ENCODE data around the gene NCCRP1. TPM values are rescaled to one million over a fixed set of nuclear protein-coding genes. Genes with fewer than 3 reads are reported as not detected.

Gene NCCRP1
- total RNA-seq, 4 donors from 2014 or later = 208 to 737 (median 262) TPM

DNA sequence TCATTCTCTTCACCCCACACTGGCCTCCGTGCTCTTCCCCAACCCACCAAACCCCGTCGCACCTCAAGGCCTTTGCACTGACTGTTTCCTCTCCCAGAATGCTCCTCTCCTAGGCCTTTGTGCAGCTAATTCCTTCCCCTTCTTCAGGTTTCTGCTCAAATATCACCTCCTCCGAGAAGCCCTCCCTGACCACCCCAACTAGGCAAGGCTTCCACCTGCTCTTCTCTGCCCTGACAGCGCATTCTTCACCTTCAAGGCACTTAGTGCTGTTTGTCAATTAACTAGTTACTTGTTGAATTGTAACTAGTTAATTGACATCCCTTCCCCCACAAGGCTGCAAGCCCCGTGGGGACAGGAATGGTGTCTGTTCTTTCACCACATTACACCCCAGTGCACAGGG lies 7.8 kb upstream of the NCCRP1 start:
- peaks cover 0 to 21% (median 0%) of the 10 kb centered on the region in 4 donors for H3K27me3 ChIP-seq
- H3K36me3 ChIP-seq = no peaks in the 10 kb centered on the region
- H3K27ac ChIP-seq = no peak overlapping the region
- H3K9me3 ChIP-seq = no peaks in the 10 kb centered on the region
- no peak overlapping the region for H3K4me3 ChIP-seq
- no peak for DNase-seq
- intact Hi-C loops (cut with DNase I) = loop anchor here (5.0 kb wide), 1 partner anchor 67 kb away; no protein-coding TSS in a partner anchor
- WGBS, 2 donors = 56 to 74% methylated on average over 6 of the region's 6 CpGs
- peaks cover 0 to 22% (median 0%) of the 10 kb centered on the region in 3 donors for H3K4me1 ChIP-seq
- TF ChIP-seq, protein P1, sequence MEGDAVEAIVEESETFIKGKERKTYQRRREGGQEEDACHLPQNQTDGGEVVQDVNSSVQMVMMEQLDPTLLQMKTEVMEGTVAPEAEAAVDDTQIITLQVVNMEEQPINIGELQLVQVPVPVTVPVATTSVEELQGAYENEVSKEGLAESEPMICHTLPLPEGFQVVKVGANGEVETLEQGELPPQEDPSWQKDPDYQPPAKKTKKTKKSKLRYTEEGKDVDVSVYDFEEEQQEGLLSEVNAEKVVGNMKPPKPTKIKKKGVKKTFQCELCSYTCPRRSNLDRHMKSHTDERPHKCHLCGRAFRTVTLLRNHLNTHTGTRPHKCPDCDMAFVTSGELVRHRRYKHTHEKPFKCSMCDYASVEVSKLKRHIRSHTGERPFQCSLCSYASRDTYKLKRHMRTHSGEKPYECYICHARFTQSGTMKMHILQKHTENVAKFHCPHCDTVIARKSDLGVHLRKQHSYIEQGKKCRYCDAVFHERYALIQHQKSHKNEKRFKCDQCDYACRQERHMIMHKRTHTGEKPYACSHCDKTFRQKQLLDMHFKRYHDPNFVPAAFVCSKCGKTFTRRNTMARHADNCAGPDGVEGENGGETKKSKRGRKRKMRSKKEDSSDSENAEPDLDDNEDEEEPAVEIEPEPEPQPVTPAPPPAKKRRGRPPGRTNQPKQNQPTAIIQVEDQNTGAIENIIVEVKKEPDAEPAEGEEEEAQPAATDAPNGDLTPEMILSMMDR (IDR thresholded peaks at IDR 0.05) = no peak
- no peak for TF ChIP-seq POLR2A (IDR thresholded peaks at IDR 0.05)

DNA sequence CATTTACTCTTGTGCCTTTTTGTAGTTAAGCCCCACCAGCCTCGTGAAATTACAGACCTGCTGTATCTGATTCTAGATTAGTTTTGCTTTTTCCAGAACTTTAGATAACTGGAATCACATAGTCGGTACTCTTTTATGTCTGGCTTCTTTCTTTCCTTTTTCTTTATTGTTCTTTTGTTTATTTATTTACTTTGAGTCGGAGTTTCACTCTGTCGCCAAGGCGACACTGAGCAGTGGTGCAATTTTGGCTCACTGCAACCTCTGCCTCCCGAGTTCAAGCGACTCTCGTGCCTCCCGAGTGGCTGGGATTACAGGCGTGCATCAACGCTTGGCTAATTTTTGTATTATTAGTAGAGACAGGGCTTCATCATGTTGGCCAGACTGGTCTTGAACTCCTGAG lies 6.0 kb upstream of the NCCRP1 start:
- WGBS, 2 donors = 42 to 55% methylated on average over 8 to 11 of the region's 11 CpGs
- no peak for DNase-seq
- peaks cover 0 to 38% (median 0%) of the 10 kb centered on the region in 4 donors for H3K27me3 ChIP-seq
- H3K4me1 ChIP-seq = peaks cover 0 to 32% (median 0%) of the 10 kb centered on the region in 3 donors
- no peaks in the 10 kb centered on the region for H3K36me3 ChIP-seq
- H3K4me3 ChIP-seq = no peak overlapping the region
- no peaks in the 10 kb centered on the region for H3K9me3 ChIP-seq
- no peak overlapping the region for H3K27ac ChIP-seq
- TF ChIP-seq, protein P1 (IDR thresholded peaks at IDR 0.05) = no peak
- TF ChIP-seq POLR2A (IDR thresholded peaks at IDR 0.05) = no peak
- intact Hi-C loops (cut with DNase I) = no loop called here

DNA sequence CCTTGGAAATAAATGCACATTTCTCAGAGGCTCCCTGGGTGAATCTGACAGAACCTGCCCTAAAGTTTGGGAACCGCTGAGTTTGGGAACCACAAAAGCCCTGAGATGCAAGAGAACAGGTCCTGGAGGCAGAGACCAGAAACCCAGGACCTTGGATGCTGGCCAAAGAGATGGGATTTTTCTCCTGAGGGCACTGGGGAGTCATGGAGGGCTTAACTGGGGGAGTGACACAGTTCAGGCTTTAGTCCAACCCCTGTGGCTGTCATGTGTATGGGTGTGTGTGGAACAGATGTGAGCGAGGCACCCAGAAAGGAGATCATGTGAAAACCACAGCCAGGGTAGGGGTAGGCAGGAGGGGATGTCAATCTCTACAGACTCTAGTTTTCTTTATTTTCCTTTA lies 3.9 kb upstream of the NCCRP1 start:
- TF ChIP-seq POLR2A (IDR thresholded peaks at IDR 0.05) = no peak
- TF ChIP-seq, protein P1 (IDR thresholded peaks at IDR 0.05) = no peak
- intact Hi-C loops (cut with DNase I) = no loop called here
- WGBS, 2 donors = 56 to 60% methylated on average over 2 of the region's 2 CpGs

DNA sequence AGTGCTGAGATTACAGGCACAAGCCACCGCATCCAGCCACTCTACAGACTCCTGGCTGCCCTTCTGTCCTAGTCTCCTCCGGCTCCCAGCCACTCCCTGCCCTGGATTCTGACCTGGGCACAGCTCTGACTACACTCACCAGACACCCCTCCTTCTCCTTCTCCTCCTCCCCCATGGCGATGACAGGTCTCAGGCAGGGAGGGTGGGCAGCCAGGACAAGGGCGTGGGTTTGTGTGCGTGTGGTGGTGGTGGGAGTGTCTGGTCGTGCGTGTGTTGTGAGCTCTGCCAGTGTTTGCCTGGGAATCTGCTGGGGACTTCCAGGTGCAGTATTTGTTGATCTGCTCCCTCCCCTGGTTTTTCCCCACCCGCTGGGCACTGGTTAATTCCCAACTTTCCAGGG lies 3.0 kb upstream of the NCCRP1 start:
- intact Hi-C loops (cut with DNase I) = no loop called here
- no peak overlapping the region for H3K4me3 ChIP-seq

More for the DNA sequence above, 3.9 kb upstream of the NCCRP1 start:
- Histone ChIP-seq H3K4me3 (no peak overlapping the region), H3K27me3 (peaks cover 0 to 52% (median 7%) of the 10 kb centered on the region in 4 donors), H3K4me1 (peaks cover 5 to 45% (median 13%) of the 10 kb centered on the region in 3 donors), H3K27ac (peak overlapping the region in 2 of 4 donors; percentile 8 to 50), H3K9me3 (no peaks in the 10 kb centered on the region), H3K36me3 (no peaks in the 10 kb centered on the region)
- DNase-seq = no peak

DNA sequence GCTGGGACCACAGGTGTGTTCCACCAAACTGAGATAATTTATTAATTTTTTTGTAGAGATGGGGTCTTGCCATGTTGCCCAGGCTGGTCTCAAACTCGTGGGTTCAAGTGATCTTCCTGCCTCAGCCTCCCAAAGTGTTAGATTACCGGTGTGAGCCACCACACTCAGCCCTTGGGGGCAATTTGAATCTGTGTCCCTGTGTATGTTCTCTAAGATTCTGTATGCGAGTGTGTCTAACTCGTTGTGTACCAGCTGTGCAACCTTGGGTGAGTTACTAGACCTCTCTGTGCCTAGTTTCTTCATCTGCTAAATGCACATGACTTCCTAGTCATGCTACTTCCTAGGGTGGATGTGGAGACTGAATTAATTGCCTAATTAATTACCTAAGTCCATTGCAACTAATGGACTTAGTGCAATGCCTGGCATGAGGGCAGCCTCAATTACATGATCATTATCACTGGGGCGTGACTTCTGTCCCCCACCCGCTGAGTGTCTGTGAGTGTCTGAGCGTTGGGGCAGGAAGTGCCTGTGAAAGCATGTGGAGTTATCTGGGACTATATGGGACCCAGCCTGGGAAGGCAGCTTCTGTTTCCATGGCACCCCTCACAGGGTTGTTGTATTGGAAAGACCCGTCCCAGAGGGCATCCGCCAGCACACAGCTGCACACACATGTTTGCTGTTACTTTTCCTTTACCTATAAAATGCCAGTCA lies 1.8 kb upstream of the NCCRP1 start:
- no peak for DNase-seq
- WGBS, 2 donors = 41 to 46% methylated on average over 7 to 9 of the region's 9 CpGs
- intact Hi-C loops (cut with DNase I) = no loop called here
- H3K36me3 ChIP-seq = peaks cover 0 to 2% (median 0%) of the 10 kb centered on the region in 3 donors
- H3K27ac ChIP-seq = peak overlapping the region; percentile 34 to 80 (median 75)
- peaks cover 0 to 58% (median 7%) of the 10 kb centered on the region in 4 donors for H3K27me3 ChIP-seq
- no peaks in the 10 kb centered on the region for H3K9me3 ChIP-seq
- no peak for TF ChIP-seq POLR2A (IDR thresholded peaks at IDR 0.05)
- TF ChIP-seq, protein P1 (IDR thresholded peaks at IDR 0.05) = no peak
- H3K4me3 ChIP-seq = no peak overlapping the region
- H3K4me1 ChIP-seq = peaks cover 5 to 58% (median 13%) of the 10 kb centered on the region in 3 donors

More for the DNA sequence above, 3.0 kb upstream of the NCCRP1 start:
- no peak for DNase-seq
- TF ChIP-seq POLR2A (IDR thresholded peaks at IDR 0.05) = no peak
- TF ChIP-seq, protein P1 (IDR thresholded peaks at IDR 0.05) = no peak
- 18 to 39% methylated on average over 5 to 8 of the region's 8 CpGs for WGBS, 2 donors
- Histone ChIP-seq H3K9me3 (no peaks in the 10 kb centered on the region), H3K27ac (peak overlapping the region in 3 of 4 donors; percentile 4 to 72 (median 50)), H3K27me3 (peaks cover 0 to 52% (median 7%) of the 10 kb centered on the region in 4 donors), H3K4me1 (peaks cover 5 to 53% (median 13%) of the 10 kb centered on the region in 3 donors), H3K36me3 (no peaks in the 10 kb centered on the region)
